Stimulated activated CD8-positive, alpha-beta memory T cell treated with anti-CD3 and anti-CD28 coated beads, Interleukin-12 subunit alpha, Interleukin-12 subunit beta, amount 100 ng/mL, for 24 hours (primary cell): ENCODE measurements around the gene FSIP1.
A peak's percentile ranks its signal among the peaks of the same experiment; 100 is the strongest.
"Not testable (repeated sequence)": the region's sequence is repeated elsewhere in the genome, so short reads cannot be mapped to it uniquely, and the experiment has no call there.

ENCODE experiments used
- DNase-seq: peaks from one replicate; pipeline ENCODE4 v3.0.0-alpha.2; 2020; ENCODE audit errors: extremely low read depth

The FSIP1 gene

DNA sequence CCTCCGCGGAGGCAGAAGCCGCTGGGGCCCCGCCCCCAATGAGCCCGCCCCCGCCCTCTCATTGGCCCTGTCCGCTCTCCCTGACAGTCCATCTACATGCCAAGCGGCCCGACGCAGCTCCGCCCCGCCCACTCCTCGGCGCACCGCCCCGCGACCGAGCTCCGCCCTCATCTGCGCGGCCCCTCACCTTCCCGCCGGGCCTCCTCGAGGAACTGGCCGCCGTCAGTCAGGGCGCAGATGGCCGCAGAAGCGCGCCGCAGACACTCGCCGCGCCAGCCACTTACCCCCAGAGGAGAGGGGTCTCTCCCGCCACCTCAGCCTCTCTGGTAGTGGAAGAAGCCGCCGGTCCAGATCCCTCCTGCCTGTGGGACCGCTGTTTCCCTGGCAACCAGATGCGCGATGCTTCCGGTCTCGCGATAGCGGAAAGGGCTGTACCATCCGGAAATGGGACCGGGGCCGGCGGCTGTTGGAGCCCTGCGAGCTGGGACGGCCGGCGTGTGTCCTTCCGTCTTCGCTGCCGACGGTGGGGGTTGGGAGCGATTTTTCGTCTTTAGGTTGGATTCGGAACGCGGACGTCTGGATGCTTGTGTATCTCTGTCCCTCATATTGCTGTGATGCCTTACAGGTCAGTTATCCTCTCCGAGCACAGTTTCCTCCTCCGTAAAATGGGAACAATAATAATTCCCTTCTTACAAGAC lies at the start of gene FSIP1:
FSIP1 (minus strand) TSS at position 401 of the 698 bp plus-strand sequence. CDS start 6,317 bp downstream, outside the sequence.
- peak; percentile 87 for DNase-seq

DNA sequence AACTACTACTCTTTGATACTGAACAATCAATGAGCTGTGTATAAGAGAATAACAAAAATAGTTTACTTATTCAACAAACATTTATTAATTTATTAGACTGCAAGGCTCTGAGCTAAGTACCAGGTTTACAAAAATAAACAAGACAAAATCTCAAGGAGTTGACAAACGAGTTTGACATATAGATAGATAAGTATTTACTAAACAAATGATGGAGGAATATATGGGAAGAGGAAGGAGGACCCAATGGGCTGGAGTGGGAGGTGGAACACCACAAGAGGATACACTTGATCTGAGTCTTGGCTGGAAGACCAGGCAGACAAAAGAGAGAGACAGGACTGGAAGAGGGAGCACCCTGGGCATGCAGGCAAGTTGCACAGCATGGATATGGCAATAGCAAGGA lies 47.5 kb upstream of the FSIP1 start:
- DNase-seq = no peak

DNA sequence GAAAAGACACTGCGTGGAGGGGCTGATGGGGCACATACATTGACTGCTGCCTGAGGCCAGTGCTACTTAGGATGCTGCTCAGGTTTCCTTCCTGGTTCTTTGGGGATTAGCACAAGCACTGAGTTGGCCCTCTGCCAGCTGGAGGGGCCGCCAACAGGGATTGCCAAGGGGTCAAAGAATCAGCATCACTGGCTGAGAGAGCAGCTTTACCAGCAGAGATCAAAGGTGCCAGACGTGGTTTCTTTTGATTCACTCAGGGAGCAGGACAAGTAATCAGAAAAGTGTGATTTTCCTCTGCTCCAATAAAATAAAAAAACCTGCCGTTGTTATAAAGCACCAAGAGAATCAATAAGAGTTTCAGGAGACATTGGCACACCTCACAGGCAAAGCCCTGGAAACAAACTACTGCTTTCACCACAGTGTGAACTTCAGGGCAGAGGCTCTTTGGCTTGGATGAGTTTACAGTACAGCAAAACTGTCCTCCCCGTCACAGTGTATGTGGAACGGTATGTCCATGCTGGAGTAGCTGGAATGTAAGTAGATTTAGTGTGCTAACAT lies 45.8 kb upstream of the FSIP1 start:
- no peak for DNase-seq

DNA sequence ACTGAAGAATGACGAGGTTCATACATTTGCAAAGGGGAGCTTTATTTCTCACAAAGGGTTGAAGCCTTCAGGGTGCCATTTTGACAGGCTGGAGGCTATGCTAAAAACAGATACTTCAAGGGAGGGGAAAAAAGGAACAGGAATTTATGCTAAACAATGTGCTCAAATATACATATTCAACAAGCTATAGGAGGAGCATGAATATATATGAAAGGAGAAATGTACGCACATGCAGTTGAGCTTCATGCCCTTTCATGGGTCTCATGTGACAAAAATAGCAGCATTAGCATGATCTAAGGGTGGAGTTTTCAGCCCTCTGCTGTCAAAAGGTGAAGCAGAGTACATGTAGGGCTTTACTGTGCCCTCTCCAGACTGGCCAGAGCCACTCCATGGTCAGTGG lies 44.3 kb upstream of the FSIP1 start:
- DNase-seq = no peak

DNA sequence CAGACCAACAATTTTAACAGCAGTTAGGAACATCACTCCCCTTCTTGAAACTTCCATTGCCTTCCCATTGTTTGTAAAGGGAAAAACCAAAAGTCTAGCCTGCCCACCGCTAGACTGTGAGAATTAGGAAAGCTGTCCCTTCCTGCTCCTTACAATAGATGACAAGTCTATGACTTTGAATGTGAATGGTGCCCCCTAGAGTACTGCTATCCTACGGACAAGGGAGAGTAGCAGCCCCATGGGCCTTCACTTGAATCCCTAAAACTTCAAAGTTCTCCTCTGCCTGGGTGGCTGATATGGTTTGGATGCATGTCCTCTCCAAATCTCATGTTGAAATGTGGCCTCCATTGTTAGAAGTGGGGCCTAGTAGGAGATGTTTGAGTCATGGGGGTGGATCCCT lies 41.0 kb upstream of the FSIP1 start:
- no peak for DNase-seq

DNA sequence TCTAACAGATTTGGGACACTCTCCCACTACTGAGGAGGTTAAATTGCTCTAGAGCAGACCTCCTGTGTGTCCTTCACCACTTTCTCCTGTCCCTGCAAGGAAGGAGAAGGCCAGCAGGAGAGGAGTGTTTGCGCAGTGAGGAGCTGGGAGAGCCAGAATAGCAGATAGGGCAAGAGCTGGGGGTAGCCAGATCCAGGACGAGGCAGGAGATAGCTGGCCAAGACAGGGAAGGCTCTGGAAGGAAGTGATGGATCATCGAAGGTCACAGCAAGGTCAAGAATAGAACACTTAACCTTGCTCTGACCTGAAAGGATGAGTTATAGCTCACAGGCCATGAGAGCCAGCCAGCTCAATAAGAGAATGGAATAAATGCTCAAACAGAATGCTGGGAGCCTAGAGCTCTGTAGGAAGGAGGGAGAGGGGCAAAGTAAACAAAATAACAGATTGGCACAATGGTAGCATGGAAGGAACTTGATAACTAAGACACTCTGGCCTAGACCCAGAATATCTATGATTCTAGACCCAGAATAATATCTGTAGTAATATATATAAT lies 37.5 kb upstream of the FSIP1 start:
- no peak for DNase-seq

DNA sequence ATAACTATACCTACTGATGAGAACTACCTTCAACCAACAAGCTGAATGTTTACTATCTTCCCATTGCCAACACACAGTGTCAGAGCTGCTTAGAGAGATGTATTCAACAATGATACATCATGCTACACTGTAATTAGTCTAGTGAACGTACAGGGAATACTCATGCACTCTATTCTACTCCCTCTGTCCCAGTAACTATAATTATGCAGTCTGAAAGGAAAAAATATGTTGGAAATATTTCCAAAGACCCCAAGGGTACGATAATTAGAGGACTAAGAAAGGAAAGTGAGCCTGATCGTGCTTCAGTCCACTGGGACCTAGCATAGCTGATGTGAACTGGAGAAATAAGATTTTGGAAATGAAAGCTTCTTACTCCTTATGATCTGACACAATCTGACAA lies 36.9 kb upstream of the FSIP1 start:
- DNase-seq = no peak

DNA sequence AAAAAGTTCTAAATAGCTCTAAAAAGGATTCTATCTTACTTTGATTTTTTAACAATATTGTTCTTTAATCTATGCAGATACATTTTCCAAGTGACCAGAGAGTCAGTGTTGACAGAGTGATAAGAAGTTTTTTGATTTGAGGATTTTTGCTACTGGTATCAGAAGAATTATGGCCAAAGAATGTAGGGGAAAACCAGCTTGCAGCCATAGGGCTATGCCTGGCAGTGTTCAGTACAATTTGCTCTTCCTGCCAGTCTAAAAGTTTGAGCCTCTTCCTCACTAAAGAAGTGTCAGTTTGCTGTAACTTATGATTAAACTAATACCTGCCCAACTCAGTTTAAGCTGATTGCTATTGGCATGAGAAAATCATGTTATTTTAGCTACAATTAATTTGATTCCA lies 35.3 kb upstream of the FSIP1 start:
- no peak for DNase-seq

DNA sequence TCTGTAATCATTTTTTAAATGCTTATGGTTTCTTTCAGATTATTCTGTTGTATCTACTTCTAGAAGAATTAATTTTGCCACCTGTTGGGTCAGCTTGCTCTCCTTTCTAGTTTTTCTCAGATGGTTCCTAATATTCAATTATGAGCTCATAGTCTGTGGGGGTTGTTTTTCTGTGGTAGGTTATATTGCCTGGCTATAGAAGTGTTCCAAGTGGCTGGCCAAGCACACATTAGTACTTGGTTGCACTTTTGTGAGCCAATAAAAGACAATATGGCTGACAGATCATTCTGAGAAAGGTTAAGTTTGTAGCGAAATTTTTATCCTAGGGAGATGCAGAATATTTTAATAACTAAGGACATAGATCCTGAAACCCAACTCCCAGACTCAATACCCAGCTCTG lies 31.8 kb upstream of the FSIP1 start:
- DNase-seq = no peak

DNA sequence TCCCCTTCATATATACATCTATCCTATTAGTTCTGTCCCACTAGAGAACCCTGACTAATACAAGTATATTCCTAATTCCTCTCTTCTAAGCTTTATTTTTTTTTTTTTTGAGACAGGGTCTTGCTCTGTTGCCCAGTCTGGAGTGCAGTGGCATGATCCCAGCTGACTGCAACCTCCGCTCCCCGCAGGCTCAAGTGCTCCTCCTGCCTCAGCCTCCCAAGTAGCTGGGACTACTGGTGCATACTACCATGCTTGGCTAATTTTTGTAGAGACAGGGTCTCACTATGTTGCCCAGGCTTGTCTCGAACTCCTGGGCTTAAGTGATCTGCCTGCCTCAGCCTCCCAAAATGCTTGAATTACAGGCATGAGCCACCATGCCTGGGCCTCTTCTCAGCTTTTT lies 30.0 kb upstream of the FSIP1 start:
- DNase-seq = not testable (repeated sequence)

DNA sequence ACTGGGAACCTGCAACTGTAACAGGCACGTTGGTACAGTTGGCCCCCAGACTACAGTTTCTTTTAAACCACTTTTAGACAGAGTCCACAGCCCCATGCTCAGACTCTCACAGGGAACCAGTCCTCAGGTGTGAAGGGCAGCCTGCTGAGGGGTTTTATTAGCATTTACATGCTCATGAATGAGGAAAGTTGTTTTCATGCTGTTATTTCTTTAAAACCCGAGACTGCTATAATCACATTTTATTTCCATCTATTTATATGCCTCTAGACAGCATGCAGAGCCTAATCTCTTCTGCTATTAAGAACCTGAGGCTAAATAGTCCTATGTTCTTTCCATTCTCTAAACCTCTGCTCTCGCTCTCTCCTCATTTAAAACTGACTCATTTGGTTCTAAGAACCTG lies 26.3 kb upstream of the FSIP1 start:
- DNase-seq = no peak

DNA sequence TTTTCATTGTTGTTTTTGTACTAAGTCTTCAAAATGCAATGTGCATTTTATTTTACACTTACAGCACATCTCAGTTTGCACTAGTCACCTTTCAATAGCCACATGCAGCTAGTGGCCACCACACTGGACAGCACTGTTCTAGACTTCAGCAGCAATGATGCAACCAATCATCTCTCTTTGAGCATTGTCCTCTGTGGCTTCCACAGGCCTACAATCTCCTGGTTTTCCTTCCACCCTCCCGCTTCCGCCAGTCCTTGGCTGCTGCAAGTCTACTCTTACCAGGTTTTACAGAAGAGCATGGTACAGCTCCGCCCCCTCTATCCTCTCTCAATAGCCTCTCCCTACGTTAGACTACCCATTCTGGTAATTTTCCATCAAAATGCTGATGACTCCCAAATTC lies 25.1 kb upstream of the FSIP1 start:
- DNase-seq = no peak

DNA sequence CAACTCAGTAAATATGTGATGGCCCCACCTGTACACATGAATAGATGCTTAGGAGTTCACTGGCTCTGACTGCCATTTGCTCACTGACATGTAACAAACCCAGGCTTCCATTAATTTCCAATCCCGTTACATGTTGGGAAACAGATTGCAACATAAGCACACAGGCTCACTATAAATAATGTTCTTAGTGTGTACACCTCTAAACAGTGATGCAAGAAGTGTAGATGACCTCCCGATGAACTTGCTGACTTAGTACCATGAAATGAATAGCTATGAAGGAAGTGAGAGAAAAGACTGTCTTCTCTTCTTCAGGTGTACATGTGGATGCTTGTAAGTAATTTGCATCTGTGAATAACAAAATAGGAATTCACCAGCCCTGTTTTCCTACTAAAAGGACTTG lies 21.4 kb upstream of the FSIP1 start:
- no peak for DNase-seq

DNA sequence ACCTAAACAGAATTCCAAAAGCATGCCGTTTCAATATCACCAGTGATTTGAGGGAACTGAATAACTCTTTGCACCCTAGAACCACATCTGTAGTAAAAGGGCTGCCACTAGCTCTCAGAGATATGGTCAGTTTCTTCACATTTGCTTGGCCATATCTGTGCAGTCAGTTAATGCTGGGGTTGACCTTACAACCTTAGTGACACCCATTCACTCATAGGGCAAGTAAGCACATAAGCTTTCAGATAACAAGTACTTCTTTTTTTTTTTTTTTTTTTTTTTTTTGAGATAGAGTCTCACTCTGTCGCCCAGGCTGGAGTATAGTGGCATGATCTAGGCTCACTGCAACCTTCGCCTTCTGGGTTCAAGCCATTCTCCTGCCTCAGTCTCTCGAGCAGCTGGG lies 20.4 kb upstream of the FSIP1 start:
- no peak for DNase-seq

DNA sequence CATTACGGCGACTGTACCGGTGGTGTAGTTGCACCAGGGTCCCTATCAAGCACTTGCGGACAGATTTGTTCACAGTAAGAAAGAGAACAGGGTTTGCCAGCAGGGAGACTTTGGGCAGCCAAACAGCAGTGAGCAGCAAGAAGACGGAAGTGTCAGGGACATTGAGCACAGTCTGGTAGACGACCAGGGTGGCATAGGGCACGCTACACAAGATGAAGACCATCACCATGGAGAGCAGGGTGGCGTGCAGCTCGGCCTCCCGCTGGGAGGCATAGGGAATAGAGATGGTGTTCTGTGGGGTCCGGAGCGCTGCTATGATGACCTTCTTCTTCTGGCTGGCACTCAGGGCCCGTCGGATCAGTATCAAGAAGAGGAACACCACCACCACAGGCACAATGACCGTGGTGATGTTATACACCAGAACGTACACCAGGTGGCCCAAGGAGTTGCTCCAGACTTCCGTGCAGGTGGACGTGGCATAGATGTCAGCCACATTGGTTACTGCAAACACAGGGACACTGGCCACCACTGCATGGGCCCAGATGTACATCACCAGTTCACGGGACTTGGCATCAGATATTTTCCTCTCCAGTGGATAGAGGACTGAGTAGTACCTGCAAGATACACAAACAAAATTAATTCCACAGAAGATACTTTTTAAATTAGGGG lies 19.1 kb upstream of the FSIP1 start:
- DNase-seq = no peak

DNA sequence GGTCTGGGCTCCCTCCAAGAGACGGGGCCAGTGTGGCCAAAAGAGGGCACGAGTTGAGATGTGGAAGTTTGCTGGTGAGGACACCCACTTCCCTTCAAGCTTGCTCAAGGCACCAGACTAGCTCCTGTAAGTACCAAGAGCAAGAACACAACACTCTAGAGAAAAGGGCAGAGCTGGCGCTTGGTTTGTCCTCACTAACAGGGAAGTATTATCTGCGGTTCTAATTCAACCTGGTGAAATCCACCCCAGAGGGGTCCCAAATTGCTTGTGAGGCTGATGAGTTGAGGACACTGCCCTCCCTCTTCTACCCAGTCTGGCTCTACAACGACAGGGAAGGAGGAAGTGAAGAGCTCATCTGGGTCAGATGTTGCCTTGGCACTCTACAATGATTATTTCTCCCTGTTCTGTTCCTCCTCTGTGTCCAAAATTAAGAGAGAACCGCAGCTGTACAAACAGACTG lies 16.9 kb upstream of the FSIP1 start:
- DNase-seq = no peak

DNA sequence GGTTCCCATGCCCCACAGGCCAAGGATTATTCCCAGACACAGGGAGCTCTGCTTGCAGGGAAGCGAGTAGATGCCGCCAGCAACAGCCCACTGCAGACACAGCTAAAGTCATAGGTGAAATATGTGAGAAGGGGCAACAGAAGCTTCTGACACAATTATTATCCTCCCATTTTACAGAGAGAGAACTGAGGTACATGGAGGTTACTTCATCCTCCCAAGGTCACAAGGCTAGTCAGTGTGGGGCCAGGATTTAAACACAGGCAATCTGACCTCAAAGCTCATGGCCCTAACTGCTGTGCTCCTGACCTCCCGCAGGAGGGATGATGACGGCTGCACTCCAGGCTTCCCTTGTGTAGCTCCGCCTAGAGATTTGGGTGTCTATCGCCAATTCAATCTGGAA lies 15.7 kb upstream of the FSIP1 start:
- no peak for DNase-seq

DNA sequence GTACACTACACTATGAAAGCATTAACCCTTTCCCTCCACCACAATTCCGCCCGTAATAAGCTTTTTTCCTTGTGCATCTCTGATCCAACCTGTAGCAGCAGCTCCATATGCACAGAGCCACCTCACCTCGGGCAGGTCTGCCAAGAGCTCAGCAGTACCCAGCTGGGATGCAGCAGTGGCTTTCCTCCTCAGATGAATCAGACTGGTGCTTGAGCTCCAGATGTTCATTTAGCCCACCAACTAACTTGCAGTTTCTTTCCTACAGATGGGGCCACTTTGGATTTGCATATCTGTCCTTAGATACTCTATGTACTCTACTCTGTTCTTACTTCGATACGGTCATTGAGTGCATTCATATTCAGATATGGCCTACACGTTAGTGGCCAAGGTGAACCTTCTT lies 14.8 kb upstream of the FSIP1 start:
- DNase-seq = no peak

DNA sequence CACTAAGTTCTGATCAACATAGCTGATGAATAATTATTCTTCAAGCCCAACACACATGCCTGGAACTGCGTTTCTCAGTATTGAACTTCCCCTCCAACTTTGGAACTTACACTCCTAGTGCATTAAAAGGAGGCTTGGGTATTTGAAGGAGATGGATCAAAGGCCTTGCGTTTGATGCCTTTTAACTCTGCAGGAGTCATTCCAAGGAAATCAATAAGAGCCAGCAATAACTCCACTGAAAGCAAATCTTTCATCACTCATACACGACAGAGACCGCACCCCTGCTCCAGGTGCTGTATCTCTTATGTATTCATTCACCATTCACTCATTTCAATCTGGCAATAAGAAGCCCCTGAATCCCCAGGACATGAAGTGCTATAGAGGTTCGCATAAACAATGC lies 14.0 kb upstream of the FSIP1 start:
- DNase-seq = no peak

DNA sequence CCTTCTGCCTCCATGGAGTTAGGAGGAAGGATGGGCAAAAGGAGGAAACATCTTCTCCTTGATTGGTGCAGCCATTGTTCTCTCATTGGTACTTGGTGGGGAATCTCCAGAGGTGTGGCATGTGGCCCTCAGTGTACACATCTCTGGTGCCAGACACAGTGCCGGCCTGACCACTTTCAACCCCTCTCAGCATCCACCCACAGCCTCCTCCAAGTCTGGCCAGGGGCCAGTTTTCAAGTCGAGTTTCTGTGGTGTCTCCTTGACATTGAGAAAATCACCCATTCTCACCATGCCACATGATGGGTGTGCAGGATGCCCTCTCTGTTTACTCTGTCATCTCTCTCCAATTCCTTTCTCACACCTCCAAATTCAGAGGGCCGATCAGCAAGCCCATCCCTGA lies 12.8 kb upstream of the FSIP1 start:
- no peak for DNase-seq

DNA sequence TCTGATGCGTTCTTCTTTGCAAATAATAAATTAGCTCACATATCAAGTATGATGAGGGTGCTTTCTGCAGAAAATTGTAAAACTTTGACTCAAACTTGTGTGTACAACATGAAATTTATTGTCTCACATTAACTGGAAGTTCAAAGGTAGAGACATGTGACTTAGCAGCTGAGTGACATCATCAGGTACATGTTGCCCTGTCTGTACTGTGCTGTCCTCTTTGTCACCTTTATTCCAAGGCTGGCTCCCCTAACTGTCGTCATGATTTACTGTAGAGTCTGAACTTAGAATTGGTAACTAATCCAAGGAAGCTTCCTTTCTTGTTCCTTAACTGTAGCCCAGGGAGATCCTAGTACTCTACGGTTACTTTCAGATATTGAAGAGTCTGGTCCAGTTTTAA lies 12.3 kb upstream of the FSIP1 start:
- DNase-seq = no peak

DNA sequence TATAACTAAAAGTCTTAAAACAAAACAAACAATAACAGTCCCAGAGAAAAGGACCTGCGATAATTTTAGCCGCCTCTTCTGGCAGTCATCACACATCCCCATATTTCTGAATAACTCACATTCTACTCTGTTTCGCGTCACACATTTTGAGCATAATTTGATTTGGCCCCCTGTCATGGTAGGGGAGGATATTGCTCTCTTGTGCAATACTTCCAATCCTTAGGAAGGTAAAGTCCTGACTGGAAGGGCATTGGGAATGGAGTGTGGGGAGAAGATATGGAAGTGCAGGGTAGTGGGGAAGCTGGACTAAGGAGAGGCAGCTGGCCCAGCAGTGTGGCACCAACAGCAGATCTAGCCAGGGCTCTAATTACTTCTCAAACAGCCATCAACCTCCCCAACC lies 11.3 kb upstream of the FSIP1 start:
- no peak for DNase-seq

DNA sequence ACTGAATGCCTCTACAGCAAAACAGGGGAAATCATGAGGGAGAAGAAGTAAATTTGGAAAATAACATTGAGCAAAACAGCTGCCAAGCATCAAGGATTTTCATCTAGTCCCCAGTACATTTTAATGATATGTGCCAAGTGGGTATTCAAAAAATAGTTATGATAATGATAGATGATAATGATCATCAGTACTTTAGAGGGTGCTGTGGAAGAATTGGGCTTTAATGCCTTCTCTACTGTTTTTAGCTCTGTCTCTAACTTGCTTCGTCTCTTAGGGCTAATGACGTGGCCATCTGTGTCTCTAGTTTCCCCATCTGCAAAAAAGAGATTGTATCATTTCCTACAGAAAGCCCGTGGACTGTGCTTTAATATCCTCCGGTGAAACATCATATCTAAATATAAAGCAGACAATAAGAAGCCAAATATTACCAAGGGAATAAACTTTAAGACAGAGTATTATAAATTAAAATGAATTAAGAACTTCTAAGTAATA lies 10.2 kb upstream of the FSIP1 start:
- DNase-seq = no peak
